NCI-H1417 (cell line): ENCODE data around the gene FAM227A.

Experiments
- DNase-seq, 3 experiments: peaks; one replicate each; lab custom pipeline; 2025; lab: John Stamatoyannopoulos, UW

FAM227A gene

DNA sequence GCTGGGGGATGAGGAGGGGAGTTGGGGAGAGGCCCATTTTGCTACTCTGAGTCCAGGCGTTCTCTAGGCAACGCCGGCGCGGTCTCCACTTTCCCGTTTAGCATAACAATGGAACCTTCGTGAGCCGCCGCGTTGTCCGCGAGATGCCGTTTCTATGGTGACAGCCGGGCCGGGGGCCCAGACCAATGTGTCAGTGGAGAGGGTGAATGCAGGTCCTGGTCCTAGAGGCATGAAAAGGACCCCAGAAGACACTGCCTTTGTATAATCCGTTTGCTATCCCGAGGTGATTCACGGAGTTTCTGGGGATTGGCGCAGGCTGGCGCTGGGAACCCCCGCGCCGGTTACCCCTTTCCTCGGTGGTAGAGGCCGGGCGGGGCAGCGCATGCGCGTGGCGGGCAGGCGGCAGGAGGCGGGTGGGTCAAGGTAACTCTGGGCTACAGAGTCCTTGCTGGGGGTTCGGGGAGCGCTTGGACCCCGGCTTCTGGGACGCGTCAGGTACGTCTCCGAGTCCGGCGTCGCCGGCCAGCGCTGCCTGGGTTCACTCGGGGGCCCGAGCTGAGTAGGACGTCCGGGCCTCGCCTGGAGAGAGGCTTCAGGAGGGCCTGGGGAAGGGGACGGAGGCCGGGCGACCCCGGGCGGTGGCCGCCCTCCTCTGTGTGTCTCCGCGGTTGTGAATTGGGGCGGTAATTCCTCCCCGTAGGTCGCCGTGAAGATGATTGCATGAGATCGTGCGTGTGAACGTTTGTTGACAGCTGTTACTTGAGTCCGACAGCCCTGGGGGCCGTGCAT lies at the start of gene FAM227A, which contains the start of gene CBY1:
TSS of gene FAM227A (minus strand) at position 137 of the 789 bp plus-strand sequence. CDS start 6,224 bp downstream, outside the sequence.
TSS of gene CBY1 (plus strand) at position 383 of the 789 bp plus-strand sequence. CDS start 11,417 bp downstream, outside the sequence.
- DNase-seq = peak; percentile 86 to 95 (median 87)

DNA sequence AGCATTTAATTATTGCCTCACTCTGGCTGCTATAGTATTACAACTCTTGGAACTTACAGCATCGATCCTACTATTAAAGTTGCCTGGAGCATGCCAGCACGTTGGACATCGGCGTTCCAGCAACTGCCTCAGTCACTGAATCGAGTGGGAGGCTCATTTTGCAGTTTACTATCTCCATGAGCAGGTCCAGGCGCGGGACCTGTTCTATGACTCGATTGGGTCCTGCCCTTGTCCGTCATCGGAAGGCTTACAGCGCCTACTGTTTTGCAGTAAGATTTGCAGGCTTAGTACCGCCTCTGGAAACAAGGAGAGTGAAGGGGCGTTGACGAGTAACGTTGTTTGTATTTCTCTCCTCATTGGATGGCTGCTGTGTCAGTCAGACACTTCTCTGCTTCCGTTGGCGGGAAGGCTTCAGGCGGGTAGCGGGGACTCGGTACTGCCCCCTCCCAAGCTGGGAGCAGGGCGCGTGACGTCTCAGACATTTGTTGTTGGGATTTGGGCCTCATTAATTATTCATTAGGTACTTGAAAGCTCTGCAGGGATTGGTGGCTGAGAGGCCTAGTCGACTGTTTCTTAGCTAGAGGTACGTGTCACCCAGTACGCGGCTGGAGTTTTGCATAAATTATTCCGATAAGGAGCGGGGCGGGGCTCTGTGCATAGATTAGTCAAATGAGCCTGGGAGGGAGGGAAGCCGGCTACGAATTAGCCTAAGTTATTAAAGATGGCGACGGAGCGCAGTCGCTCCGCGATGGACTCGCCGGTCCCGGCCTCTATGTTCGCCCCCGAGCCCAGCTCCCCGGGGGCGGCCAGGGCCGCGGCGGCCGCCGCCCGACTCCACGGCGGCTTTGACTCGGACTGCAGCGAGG lies 49.3 kb upstream of the FAM227A start, which contains the start of gene GTPBP1:
TSS of gene GTPBP1 (plus strand) at position 710 of the 866 bp plus-strand sequence. CDS start at position 722, 12 bp downstream.
- DNase-seq = peak; percentile 99 to 100 (median 99)

DNA sequence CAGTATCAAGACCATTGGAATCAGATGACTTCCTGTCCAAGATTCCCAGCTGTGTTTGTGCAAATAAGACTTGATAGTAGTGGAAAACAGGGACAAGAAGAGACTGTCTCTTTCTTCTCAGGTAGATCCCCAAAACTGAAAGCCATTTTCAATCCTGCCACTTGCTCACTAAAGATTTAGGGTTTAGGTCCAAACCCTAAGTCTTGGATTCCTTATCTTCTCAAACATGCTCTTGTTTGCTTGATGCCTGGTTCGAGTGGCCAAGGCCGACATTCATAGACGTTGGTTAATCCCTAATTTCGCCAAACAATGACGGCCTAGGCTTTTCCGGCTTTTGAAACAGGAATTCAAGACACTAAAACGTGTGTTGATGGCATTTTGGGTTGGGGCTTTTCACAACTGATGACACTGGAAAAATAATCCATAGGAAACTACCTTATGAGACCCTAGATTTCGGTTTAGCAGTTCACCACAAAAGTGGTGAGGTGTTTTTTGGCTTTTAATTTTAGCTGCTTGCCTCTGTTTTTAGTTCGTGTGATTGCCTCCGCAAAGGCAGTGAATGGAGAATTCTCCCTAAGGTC lies 48.6 kb upstream of the FAM227A start:
- DNase-seq = peak in 2 of 3 experiments; percentile 26 to 64

DNA sequence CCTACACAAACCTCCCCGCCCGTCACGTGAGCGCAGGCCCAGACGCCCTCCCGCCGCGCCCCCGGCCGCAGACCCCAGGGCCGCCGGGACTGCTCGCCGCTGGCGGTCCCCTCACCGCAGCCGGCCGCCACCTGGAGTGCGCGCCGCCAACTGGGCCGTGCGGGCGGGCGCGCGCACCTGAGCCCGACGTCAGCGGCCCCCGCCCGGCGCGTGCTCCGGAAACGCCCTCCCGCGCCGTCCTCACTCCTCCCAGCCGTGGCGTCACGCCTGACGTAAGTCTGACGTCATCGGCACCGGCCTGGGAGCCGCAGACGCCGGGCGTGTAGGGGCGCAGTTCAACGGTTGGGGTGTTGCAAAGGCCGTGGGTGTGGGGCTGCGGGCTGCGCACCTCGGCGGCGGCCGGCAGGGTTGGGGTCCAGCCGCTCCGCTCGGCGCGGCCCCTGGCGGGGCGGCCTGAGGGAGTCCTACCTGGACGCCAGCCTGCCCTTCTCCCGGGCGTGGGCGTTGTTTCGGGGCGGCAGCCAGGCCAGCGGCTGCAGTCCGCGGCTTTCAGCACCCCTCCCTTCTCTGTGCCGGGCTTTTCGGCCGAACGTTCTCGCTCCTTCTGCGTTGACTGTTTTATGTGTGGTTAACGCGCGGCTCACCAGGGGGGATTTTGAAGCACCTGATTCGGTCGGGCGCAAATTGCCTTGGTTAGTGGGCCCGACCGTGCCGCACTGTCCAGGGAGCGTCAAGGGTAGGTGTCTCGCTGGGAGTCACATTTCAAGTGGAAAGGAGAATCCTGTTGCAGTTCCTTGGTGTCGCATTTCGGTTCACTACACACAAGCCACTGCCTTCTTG lies 44.8 kb upstream of the FAM227A start, which contains the start of gene JOSD1:
TSS of gene JOSD1 (minus strand) at position 155 of the 840 bp plus-strand sequence. CDS start 956 bp downstream, outside the sequence.
- peak; percentile 90 to 93 (median 91) for DNase-seq

DNA sequence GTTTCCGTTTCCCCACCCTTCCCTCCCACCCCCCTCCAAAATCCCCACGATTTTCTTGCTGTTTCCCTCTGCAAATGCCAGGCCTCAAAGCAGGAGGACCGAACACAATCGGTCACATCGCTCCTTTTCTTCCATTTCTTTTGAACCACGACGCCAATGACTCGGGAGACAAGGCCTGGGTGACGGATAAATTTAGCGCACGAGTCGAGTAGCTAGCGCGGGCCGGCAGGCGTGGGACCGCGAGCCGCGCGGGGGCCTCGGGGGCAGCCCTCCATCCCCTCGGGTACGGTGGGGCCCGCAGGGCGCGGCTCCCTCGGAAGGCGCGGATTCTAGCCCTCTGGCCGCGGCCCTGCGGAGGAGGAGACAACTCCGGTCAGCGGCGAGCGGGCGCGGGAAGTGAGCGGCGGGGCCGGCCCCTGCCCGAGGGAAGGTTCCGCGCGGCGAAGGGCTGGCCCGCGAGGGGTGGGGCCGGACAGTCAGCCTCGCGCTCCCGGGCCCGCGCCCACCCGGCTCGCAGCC lies 44.1 kb upstream of the FAM227A start:
- DNase-seq = peak in 1 of 3 experiments; percentile 60

DNA sequence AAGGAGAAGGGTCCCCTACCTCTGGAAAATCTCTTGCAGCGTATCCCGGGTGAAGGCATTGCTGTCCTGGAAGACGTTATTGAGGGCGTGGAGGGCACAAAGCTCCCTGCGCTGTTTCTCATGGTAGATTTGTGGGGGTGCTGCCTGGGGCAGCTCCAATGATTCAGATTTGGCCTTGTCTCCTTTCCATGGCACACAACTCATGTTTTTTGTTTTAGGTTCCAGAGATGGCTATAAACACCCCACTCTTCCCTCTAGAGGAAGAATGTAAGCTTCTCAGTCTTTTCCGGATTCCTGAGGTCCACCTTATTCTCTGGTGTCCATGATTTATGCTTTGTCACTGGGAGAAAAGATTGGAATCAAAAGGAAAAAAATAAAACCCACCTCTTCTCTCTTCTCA lies 43.6 kb upstream of the FAM227A start:
- peak in 1 of 3 experiments; percentile 42 for DNase-seq

DNA sequence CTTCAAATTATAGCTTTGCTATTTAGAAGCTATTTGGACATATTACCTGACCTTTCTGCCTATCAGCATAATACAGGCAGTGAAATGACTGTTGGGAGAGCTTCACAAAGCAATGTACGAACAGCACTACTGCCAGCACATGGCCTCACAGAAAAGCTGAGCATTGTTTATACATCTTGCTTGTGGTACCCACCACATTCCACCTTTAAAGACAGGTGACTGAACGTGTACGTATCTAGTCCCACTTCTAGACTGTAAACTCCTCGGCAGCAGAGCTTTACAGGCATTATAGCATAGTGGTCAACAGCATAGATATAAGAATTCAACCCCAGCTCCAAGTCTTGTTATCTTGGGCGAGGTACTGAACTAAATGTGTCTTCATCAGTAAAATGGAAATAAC lies 43.0 kb upstream of the FAM227A start:
- no peak for DNase-seq

DNA sequence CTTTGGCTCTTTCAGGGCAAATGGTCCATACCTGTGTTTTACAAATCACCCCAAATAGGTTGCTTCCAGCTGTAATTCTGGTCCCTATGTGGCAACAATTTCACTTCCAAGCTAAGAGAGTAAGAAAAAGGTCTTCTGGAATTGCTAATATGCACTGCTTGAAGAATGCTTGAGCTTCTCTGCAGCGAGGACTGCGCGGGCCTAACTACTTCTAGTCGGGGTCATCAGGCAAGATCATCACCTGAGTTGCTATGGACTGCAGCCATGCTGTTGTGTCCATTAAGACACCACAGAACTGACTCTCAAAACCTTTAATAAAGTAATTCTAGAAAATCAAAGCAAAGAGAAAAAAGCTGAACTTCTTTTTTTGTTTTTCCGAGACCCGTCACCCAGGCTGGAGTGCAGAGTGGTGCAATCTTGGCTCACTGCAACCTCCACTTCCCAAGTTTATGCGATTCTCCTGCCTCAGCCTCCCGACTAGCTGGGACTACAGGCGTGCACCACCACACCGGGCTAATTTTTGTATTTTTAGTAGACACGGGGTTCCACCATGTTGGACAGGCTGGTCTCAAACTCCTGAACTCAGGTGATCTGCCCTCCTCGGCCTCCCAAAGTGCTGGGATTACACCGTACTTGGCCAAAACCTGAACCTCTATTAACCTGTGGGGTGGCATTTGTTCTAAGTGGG lies 42.4 kb upstream of the FAM227A start:
- DNase-seq = no peak

DNA sequence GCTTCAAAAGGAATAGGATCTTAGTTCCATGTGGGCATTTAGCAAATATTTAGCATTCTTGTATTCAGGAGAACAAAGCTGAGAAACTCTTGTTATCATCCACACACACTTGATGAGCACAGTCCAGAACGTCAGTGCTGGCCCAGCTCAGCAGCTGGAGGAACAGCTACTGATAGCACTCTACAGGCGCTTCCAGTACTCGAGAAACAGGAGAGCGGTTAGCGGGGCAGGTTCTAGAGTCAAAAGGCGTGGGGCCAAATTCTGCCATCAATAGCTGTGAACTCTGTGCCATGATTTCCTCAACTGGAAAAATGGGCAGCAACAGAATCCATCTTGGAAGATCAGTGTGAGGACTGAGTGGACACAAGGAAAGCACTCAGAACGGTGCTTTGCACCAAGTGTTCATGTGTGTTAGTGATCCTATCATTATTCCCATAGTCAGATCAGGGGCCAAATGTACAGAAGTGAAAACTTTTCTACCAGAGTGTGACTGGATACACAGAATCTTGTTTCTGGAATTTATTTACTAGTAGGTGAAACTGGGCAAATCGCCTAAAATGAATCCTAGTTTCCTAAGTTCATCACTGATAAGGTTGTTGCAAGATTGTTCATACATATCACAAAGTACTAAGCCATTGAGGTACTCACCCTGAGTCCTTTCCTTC lies 41.4 kb upstream of the FAM227A start:
- no peak for DNase-seq

DNA sequence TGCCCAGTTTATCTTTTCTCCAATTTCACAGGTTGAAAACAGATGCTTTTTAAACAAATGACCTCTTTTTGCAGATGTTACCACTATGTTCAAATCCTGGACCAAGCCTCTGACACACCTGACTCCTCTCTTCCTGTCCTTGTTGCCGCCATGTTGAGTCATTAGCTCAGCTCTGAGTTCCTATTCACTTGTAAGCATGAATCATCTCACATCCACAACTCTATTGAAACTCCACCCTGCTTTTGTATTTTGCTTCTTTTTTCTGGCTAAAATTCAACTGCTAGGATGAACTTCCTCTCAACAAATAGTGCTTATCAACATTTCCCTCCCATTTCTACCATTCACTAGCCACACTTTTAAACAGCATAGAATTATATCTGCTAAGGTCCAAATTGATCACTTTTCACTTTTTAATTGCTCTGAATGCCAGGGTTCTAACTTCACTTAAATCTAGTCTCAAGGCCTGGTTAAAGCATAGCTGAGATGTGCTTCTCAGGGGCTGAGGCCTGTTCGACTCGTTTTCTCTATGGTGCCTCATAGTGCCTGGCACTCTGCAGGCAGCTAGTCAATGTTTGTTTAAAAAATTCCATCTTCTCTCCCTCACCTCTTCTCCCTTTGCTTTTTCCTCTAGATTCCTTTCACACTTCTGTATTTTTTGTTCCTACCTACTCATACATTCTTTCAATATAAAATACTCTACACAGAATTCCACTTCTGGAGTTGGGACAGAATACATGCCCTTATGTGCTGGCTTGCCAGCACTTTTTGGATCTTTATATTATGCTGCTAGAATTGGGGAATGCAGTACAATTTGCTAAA lies 40.6 kb upstream of the FAM227A start:
- DNase-seq = no peak

DNA sequence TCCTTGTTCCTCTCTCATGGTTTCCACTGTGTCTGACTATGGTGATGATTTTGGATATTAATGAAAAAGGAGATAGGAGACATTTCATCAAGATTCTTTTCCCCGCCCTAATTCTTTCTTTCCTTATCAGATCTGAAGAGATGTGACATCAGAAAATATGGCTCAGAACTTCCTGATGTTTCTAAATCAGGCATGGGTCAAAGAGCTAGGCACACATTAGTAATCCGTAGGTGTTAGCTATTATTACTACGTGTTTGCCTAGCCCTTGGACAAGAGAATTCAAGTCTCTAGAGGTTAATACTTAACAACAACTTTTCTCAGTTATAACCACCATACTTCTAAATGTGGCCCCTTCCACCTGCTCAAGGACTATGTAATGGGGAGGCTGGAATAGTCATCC lies 38.7 kb upstream of the FAM227A start:
- DNase-seq = no peak

DNA sequence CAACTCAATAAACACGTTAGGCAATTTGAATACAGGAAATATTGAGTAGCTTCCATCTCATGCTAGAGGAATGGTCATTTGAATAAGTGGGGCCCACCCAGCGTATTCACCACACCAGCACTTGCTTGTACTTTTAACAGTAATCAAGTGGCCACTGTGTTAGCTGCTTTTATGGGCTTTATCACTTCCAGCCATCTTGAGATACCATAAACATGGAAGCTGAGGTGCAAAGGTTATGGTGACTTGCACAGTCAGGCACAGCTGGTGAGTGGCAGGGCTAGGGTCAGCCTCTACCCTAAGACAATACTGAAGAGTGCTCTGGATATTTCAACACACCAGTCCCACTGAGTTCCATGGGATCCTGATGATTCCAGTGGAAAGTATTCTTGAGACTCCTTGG lies 37.9 kb upstream of the FAM227A start:
- no peak for DNase-seq

DNA sequence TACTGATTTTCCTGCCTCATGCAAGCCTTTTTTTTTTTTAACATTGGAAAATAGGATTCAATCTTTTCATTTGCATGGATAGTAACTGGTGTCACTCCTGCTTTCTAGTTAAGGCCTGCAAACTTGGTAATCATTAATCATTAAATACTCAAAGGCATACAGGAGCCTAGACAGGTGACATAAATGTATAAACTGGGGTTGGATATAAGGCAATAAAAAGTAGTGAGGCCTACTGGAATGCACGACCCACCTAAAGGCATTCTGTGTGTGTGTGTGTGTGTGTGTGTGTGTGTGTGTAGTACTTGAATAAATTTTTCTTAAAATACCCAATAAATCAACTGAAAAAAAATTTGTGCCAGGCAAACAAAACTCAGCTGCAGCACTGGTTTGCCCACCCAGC lies 33.5 kb upstream of the FAM227A start:
- DNase-seq = no peak

DNA sequence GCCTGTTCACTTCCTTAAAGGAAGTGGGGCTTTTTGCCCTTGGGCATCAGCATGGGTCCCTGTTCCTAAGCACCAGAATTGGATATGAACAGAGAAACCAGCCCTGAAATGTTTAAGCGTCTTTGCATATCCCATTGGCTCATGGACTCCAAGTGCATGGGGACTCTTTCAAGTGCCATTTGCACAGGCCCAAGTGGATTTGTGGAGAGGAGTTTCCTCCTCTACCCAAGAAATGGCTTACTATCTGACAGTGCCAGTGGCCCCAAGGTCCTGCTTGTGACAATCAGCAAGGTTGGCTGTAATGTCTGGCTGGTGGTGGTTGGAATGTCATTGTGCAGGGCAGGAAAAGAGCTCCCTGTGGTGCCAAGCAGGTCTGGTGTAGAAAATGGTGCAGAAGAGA lies 29.6 kb upstream of the FAM227A start:
- DNase-seq = no peak

DNA sequence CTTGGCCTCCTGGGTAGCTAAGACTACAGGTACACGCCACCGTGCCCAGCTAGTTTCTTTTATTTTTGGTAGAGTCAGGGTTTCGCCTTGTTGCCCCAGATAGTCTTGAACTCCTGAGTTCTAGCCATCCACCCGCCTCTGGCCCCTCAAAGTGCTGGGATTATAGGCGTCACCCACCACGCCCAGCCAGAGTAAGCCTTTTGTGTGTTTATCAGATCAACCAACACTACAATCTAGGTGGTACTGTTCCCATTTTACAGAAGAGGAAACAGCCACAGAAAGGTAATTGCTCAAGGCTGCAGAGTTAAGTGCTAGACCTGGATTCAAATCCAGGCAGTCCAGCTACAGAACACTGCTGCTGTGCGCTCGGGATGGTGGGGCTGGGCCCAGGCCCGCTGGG lies 28.7 kb upstream of the FAM227A start:
- no peak for DNase-seq

DNA sequence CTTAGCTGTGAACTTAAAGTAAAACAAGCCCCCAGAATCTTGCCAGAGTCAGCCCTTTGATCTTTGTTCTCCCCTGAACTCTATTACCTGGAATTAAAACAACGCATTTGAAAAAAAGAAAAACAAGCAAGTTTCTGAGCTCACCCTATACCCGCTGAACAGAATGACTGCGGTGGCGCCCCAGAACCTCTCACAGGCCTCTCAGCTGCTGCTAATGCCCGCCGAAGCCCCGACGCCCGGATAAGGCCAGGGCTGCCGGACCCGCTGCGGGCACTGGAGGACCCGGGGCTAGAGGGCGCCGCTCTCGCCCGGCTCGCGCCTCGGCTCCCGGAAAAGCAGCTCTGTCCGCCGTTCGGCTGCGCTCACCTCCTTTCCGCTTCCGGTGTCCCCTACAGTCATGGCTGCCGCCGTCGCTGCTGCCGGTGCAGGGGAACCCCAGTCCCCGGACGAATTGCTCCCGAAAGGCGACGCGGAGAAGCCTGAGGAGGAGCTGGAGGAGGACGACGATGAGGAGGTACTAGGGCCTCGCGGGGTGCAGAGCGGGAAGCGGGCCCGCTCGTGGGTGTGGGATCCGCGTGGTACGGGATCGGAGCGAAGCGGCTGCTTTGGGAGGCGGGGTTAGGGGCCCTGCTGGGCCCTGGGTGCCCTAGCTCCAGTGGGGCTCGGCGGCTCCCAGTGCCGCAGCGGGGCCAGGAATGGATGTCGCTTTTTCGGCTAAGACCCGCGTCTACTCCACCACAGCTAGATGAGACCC lies 25.6 kb upstream of the FAM227A start, which contains the start of gene TOMM22:
TSS of gene TOMM22 (plus strand) at position 376 of the 754 bp plus-strand sequence. CDS start at position 398, 22 bp downstream.
- peak; percentile 71 to 85 (median 77) for DNase-seq

DNA sequence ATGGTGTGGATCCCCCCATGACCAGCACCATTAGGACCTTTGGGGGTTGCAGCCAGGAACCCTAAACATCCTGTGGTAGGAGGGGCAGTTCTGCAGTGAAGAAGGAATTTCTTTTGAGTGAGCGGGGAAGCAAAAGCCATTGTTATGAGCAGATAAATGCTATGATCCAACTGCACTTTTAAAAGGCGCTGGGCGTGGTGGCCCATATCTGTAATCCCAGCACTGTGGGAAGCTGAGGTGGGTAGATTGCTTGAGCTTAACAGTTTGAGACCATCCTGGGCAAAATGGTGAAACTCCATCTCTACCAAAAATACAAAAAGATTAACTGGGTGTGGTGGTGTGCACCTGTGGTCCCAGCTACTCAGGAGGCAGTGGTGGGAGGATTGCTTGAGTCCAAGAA lies 19.6 kb upstream of the FAM227A start:
- no peak for DNase-seq

DNA sequence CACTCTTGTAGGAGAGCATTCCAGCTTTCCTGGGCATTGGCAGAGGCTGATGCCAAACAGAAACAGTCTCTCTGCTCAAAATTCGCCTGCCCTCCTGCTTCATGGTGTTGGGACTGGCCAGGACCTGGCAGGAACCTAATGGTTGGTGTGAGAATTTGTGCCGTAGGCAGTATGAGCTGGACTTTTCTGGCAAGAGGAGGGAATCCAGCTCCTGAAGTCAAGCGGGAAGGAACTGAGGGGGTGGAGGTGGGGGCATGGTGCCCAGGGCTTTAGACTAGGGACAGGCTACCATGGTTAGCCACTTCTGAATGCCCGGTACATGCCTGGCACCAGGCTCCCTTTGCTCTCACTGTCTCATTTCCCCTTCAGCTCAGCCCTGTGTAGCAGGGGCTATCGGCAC lies 18.7 kb upstream of the FAM227A start:
- DNase-seq = no peak
